HG03460 (cell line): ENCODE measurements around the gene RTN4R.

Experiments
- ATAC-seq: cut with Tn5 transposase; IDR thresholded peaks from one replicate; pipeline ENCODE4 v1.9.1; 2021; ENCODE audit not compliant: unreplicated experiment

RTN4R gene

DNA sequence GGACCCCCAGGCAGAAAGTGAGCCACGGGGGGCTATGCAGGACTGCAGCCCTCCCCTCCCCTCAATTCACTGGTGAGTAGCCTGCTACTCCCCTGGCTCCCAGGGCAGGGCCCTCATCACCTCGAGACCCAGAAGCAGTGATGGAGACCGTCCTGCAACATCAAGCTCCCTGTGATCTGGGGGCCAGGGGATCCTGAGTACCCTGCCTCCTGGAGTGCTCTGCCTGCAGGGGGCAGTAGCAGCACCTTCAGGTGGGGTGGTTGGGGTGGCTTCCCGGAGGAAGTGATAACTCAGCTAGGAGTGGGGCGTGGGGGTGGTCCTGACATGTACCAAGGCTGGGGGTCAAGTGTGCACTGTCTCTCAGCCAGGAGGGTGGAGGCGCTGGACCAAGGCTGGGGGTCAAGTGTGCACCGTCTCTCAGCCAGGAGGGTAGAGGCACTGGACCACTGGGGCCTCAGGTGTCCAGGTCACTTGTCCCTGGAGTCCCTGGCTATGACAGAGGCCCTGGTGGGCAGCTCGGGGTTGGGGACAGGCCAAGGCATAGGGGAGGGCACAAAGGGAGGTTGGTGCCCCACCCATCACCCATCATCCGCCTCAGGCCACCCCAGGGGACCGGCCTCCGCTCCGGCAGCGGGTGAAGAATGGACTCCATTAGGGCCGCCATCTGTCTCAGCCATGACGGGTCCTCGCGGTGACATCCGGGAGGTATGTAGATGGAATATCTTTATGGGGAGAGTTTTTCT, 9.4 kb downstream of the RTN4R start:
- ATAC-seq: no peak

GRCh38 chr22:20258021-20258299, 10.2 kb downstream of the RTN4R start:
- no peak for ATAC-seq

DNA sequence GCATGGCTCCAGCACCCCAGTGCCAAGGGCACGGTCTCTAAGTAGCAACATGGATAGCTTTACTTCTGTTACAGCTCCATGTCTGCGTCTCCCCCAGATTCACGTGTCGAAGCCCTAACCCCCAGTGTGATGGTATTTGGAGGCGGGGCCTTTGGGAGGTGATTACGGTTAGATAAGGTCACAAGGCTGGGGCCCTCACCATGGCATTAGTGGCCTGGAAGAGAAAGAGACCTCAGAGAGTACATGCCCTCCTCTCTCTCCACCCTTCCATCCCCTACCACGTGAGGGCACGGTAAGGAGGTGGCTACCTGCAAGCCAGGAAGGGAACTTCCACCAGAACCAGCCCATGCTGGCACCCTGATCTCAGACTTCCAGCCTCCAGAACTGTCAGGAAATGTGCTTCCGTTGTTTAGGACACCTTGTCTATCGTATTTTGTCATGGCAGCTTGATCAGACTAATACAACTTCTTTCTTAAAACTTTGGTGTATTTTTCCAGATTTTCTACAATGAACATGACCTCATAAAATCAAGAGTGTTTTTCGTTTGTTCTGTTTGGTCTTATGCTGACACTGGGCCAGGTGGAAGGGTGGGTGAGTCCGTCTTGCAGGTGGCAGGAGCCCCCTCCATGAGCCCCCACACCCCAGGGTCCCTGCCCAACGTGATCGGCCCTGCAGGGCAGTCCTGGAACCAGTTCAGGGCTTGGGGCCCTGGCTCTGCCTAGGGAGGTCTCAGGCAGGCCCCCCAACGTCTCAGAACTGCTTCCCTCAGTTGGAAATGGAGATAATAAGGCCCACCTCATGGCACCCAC, 10.7 kb downstream of the RTN4R start:
- no peak for ATAC-seq

DNA sequence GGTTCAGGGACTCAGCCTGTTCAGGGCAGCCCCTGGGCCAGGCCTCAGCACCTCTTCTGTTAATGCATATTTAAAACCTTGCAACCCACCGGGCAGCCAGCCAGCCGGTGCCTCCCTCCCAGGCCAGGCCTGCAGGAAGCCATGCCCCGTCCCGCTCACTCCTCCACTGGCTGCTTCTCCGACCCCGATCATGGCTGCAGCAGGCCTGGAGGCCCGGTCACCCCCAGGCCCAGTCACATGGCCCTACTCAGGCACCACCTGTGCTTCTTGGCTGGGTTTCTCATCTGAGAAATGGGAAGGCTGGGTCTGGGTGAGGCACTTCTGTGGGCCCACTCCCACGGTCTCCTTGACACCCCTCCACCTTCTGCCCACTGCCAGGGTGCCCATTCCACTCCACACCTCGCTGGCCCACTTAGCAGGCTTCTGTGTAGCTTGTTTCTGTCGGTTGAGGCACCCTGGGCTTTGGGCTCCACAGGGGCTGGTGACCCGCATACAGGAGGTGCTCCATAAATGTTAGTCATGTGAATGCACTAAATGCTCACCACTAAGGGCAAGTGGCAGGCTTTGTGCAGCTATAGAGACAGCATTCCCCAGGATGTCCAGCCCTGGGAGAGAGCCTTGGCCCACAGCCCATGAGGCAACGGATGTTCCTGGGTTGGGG, 11.4 kb downstream of the RTN4R start:
- ATAC-seq: no peak

GRCh38 chr22:20256027-20256426, 12.1 kb downstream of the RTN4R start:
- ATAC-seq: no peak

GRCh38 chr22:20254975-20255946, 12.9 kb downstream of the RTN4R start:
- no peak for ATAC-seq

- ATAC-seq: no peak
Observed at GRCh38 chr22:20253161-20253560, 15.0 kb downstream of the RTN4R start.

DNA sequence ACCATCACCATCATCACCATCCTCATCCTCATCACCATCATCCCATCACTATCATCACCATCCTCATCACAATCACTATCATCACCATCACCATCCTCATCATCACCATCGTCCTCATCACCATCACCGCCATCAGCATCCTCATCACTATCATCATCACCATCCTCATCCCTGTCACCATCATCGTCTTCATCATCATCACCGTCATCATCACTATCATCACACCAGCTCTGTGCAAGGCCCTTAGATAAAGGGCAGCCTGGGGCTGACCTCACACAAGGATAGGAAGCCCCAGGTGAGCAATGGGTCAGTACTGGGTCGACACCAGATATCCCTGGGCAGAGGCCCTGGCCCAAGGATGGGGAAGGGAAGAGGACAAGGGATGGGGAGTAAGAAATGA, 16.1 kb downstream of the RTN4R start:
- ATAC-seq: no peak

GRCh38 chr22:20251491-20251890, 16.6 kb downstream of the RTN4R start:
- ATAC-seq: no peak

DNA sequence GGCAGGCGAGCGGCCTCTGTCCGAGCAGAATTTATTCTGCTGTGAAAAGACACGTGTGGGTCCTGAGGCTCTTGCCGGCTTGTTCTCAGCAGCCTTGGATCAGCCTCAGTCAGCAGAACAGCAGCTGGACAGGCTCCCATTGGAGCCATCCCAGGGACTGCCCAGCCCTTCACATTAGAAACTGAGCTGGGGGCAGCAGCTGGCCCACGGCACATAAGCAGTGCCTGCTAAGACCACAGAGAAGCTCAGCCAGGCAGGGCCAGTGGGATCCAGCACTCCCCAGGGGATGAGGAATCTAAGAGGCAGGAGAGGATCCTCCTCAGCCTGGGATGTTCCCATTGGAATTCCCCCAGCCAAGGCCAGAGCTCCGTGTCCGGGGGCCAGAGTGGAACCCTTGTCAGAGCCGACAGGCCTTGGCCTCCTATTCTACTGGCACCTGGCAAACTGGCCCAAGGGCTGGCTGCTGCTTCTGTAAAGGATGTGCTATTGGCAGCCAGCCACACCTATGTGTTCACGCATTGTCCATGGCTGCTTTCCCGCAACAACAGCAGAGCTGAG, 18.2 kb downstream of the RTN4R start:
- no peak for ATAC-seq

DNA sequence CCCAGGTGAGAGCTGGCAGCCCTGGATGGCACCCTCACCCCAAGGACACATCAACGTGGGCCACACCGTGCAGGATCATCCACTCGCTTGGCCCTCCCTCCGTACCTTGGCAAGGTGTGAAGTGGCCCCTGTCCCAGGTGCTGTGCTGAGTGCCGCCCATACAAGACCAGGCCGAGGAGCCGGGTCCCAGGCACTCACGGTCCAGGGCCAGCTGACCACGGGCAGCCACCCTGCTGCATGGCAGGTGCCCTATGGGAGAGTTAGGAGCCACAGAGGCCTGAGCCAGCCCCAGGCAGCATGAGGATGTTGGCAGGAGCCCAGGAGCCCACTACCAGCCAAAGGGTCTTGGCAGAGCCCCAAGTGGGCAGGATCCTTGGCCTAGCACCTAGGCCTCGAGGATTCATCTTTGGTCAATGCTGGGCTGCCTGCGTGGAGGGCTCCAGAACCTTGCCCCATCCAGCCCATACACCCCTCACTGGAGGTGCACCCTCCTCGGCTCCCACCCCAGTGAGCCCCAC, 19.6 kb downstream of the RTN4R start:
- no peak for ATAC-seq

DNA sequence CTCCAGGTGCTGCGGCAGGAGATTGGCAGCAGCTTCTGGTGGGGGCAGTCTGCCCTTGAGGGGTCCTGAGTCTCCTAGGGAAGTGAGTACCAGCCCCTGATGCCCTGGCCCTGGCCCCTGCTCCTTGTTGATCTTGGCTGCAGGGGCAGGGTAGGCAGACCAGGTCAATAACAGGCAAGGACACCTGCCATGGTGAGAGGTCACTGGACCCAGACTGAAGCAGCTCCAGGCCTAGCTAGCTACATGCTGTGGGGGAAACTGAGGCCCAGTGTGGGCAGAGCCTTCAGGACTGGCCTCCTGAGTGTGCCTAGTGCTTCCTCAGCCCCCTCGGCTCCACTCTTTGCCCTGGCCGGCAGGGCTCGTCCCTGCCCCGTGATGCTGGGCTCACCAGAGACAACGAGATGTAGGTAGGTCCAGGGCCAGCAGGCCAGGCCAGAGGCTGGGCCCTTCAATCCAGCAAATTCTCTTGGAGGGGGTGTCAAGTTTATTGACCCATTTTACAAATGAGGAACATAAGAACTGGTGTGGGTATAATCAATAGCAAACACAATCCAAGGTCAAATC, 20.4 kb downstream of the RTN4R start:
- ATAC-seq: no peak

DNA sequence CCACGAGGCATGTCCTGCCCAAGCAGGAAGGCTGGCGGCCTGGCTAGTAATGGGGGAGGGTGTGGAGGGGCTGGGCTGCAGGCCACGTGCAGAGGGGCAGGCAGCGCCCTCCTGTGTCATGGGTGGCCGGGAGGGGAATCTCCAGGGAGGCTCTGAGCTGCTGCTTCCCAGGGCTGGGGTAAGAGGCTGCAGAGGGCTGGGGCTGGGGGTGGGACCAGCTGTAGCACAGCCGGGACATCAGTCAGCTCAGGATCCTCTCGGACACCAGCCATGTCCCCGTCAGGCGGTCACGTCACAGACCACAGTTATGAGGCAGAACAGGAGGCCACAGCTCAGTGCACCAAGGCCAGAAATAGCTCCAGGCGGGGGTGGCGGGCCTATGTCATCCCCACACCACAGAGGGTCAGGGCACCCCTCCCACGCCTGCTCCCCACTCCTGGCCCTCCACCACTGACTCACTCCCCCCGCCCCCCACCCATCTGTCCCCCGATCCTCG, 21.1 kb downstream of the RTN4R start:
- no peak for ATAC-seq

DNA sequence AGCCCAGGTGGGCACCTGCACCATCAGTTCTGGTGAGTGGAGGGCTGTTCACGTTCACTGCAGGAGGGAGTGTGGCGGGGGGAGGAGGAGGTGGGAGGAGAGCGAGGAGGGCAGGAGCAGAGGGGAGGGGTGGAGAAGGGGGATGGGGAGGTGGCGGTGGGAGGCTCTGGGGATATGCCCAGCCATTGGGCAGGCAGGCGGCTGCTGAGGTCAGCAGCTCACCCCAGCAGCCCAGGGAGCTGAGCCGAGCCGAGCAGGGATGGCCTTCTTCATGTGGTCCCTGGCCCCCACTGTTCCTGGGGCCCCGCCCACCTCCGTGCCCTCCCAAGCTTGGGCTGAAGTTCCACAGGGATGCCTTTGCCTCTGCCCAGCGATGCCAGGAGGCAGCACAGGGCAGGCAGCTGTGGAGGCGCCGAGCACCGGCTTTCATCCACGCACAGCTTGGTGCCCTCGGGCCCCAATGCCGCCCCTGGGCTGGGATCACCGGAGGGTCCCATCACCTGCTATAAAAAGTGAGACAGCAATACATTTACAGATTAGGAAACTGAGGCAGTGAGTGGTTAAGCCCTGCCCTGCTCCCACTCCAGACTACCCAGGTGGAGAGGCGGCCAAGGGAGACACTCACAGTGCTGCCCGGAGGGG, 21.6 kb downstream of the RTN4R start:
- ATAC-seq: no peak

GRCh38 chr22:20245577-20246367, 22.3 kb downstream of the RTN4R start:
- no peak for ATAC-seq

- ATAC-seq: no peak
Observed at GRCh38 chr22:20244691-20245576, 23.2 kb downstream of the RTN4R start.

DNA sequence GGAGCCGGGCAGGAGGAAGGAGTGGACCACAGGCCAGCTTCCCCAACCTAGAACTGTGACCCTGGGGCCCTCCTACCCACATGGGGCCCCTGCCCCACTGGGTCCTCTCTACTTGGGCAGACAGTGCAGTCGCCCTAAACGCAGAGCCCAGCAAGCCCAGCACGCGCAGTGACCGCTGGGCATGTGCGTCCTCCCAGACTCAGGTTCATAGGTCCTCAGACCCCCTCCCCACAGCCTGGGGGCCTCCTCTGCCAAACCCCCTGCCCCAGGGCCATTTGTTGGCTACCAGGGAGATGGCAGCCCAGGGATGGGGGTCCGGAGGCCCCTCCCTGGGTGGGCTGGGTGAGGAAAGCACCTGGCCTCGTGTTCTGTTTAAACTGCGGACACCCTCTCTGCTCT, 23.9 kb downstream of the RTN4R start:
- ATAC-seq: no peak
